IPS DF 19.7 (cell line): ENCODE measurements around the gene KRT33B.
"Not testable (repeated sequence)": the region's sequence is repeated elsewhere in the genome, so short reads cannot be mapped to it uniquely, and the experiment has no call there.

Experiments used
- DNase-seq: peaks from one replicate; pipeline ENCODE4 v3.0.0-alpha.2; 2013; ENCODE audit warnings: low read depth, low spot score

KRT33B gene

DNA sequence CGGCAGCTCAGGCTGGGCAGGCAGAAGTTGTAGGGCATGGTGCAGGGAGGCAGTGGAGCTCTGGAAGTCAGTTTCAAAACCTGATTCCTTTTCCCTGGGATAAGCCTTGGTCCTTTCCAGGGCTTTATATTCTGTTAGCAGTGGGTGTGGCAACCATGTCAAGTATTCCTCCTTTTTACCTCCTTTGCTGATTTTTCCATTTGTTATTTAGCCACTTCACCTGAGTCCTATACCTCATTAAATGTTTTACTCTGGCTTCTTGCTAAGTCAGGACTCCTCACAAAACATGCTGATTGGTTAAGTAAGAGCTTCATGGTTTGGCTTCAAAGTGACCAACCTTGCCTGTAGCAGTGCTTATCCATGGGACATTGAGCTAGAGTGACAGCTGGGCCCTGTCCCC lies at the start of gene KRT33B:
Gene KRT33B (minus strand): TSS at position 101 of the 400 bp plus-strand sequence. CDS start 63 bp downstream, at position 38.
- DNase-seq, result no peak

DNA sequence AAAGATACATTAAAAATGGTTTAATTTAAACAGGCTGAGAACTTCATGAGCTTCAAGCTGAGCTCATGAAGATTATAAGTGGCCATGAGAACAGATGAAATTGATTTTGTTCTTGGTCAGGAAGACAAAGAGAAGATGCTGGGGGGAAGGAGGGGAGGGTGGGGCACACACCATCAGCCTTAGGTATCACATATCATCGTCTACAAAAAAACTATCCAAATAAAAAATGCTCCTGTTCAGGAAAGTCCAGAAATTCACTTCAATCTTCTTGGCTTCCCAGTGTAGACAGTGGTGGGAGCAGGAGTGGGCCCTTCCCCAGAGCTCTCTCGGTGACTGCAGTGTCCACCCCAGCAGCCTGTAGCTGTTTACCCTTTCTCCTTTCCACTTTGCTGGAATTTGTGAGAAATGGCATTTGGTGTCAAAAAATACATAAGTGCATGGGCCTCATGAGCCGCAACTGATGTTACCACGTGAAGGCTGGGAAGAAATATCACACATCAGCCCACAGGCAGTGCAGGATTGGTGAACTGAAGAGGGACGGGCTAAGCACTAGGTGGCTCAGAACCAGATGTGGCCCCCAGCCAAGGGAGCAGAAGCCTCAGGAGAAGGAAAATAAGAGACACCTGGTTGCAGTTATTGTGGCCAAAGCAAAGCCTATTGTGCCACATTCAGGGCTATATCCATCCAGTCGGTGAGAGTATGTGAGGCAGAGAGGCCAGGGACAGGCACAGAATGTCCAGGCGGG lies 48.7 kb upstream of the KRT33B start:
- DNase-seq, result no peak

DNA sequence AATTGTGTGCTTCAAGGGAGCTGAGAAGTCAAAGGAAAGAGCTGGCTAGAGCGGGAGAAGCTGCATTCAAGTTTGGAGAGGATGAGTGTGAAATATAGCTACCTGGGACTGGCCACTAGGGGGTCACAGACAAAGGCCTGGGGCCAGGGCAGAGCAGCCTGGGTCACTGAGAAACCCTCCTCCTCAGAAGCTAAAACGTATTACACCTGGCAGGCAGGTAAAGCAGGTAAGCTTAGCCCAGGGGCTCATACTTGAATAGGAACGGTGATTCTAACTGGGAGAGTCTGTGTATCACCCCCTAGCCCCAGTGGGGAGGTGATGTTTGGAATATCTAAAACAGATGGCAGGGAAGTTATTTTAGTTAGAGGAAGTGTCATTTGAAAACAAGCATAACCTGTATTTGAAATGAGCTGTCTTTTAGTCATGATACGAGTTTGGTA lies 48.0 kb upstream of the KRT33B start:
- DNase-seq, result peak; percentile 42

DNA sequence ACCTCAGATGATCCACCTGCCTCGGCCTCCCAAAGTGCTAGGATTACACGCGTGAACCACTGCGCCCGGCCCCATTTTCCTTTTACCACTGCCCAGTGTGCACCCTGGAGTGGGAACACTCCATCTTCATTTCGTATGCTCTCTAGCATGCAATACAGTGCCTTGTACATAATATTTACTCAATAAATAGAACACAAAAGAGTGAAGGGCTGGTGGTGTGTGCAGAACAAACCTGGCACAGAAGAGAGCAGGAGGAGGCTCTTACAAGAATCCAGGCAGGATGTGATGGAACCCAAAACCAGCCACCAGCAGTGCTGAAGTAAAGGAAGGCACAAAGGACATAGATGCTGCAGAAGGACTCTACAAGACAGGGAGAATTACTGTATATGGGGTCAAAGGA lies 47.5 kb upstream of the KRT33B start:
- DNase-seq, result no peak

DNA sequence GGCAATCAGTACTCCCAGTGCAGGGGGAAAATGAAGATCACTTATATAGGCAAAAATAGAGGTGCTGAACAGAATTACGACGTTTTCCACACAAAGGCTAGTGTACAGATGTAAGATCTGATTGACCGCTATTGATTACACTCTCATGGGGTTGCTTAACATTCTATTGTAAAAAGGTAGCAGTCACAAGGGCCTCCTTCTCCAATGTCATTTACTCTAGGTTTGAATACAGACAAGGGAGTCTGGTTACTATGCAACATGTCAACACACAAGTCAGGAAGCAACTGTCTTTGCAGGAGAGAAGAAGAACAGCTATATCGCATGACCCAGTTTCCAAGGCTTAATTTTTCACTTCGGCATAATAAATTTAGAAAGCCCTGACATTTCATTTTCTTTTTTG lies 46.9 kb upstream of the KRT33B start:
- DNase-seq, result no peak

DNA sequence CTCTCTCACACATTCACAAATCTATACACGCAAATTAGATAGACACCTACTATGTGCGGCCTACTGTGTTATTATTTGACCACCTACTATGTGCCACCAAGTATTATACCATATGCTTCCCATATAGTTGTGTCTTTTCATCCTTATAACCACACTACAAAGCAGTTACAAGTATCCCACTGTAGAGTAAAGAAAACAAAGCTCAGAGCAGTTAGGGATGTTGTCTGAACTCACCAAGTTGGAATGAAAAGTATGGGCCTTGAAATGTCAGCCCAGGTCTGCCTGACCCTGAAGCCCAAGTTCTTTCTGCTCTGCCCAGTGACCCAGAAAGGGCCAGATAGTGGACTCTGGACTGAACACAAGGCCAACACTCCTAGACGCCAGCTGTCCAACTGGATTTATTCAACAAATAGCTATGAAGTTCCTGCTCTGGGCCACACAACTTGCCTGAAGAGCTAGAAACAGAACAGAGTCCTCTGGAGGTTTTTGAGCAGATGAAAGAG lies 46.3 kb upstream of the KRT33B start:
- DNase-seq, result no peak

DNA sequence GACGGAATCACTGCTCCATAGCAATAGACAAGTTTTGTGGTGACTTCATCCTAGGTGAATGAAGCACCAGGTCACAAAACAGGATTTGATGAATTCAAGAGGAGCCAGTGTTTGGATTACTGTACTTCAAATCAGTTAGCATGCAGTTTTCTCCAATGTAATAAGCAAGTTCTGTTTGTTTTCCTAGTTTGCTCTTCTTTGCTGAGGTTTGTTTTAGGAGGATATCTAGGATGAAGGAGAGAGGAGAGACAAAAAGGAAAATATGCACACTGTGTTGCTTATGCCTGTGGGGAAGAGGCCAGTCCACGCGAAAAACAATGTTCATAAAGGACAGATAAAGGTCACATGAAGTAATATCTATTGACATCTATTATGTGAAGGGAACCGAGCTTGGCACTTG lies 45.8 kb upstream of the KRT33B start:
- DNase-seq, result no peak

DNA sequence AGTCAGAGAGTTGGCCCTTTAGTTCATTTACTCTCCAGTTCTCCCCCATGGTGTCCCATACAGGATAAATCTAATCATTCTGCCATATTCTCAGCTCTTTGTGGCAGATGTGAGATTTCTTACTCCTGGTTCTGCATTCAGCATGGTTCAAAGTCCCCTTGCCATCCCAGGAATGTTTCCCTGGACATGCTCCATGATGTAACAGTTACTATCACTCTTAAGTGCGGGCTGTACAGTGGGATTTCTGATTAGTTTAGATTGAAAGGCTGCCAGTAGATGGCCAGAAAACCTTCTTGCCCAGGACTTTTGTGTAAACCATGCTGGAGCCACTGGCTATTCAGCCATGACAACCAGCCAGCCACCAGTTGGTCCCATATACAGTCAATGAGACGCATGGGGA lies 44.4 kb upstream of the KRT33B start:
- DNase-seq, result no peak

DNA sequence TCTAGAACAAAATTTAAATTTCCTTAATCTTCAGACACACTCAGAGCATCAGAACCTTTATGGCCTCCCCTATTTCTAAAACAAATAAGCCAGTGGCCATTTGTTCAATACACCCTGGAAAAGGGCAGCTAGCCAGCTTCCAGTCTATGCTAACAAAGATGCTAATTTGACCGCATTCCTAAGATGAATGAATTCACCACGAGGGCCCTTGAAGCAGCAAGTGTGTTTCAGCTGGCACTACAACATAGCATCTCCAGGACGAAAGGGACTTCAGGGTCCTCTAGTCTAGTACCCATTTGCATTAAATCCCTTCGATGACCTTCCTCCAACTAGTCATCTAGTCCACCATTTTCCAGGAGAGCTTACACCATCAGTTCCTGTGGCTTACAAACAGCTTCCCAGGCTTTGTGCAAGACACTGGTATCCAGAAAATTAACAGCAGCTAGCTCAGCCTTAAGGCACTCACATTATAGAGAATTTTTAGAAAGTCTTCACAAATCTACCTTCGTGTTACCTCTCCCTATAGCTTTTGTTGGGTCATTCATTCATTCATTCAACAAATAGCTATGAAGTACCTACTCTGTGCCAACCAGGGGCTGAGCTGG lies 43.8 kb upstream of the KRT33B start:
- DNase-seq, result peak; percentile 52

DNA sequence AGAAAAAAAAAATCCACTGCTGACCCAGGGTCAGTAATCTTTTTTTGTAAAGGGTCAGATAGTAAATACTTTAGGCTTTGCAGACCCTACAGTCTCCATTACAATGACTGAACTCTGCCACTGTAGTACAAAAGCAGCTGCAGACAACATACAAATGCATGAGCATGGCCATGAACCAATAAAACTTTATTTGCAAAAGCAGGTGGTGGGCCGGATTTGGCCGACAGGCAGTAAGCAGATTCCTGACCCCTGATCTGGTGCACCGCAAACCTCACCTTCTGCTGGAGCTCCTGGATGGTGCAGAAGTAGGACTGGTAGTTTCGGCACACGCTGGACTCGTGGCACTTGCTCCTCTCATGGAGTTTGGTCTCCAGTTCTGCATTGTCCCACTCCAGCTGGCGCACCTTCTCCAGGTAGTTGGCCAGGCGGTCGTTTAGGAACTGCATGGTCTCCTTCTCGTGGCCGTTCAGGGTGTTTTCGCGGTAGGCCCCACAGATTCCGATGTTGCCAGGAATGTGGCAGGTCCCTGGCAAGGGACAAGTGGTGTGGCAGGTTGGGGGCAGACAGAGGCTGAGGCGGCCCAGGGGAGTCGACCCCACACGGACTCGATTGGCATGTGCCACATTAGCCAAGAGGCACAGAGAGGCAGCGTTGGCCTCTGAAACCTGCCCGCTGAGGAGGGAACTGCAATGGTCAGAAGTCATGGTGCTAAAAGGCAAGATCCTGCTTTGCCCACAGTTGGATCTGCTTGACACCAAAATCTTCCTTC lies 41.6 kb upstream of the KRT33B start:
- DNase-seq, result no peak

DNA sequence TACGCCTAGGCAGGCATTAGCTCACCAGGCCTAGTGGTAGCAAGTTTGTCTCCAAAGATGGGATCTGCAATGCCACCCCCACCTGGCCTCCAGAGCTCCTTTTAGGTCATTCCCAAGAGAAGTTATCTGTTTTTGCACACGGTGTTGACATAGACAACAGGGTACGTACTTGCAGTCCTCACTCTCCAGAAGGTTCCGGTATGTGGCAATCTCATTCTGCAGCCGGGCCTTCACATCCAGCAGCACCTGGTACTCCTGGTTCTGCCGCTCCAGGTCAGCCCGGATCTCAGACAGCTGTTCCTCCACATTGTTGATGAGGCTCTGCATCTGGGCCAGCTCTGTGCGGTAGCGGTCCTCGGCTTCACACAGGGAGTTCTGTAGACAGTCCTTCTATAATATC lies 37.6 kb upstream of the KRT33B start:
- no peak for DNase-seq

DNA sequence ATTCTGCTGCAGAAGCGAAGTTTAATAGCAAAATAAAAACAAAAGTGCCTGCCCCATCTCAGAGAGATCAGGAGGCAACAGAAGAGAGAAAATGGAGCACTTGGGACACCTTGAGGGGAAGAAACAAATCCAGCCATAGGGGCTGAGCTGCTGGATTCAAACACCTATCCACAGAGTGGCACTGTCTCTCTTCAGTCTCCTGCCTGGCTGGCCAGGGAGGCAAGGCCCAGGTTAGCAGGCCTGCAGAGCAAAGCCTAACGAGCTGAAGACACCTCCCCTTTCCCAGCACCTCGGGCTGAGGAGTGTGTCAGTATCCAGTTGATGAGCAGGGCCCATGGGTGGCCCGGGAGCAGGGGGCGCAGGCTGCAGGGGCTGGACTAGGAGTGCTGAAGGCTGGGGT lies 36.6 kb upstream of the KRT33B start:
- no peak for DNase-seq

DNA sequence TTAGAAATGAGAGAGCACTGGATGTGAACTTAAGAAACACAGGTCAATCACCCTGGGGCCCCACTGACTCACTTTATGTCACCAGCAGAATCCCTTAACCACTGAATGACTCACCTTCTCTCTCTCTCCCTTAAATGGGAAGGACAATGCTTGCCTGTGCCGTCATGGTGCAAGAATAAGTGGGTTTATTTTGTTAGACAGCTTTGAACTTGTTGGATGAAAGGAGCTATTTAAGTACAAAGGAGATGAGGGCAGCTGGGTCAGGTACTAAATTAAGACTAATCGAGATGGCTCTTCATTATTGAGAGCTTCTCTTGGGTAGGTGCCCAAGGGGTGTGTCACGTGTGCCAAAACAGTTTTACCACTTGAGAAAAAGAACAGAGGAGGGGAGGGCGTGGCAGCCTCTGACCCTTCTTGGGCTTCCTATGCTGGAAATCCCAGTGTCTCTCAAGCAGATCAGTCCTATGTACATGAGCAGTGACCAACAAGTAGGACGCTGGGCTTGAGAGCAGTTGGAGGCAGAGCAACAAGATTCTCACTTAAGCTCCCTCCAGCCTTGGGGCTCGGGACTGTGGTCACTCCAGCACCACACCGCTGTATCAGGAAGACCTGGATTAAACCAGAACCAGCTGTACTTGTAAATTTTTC lies 34.5 kb upstream of the KRT33B start:
- no peak for DNase-seq

DNA sequence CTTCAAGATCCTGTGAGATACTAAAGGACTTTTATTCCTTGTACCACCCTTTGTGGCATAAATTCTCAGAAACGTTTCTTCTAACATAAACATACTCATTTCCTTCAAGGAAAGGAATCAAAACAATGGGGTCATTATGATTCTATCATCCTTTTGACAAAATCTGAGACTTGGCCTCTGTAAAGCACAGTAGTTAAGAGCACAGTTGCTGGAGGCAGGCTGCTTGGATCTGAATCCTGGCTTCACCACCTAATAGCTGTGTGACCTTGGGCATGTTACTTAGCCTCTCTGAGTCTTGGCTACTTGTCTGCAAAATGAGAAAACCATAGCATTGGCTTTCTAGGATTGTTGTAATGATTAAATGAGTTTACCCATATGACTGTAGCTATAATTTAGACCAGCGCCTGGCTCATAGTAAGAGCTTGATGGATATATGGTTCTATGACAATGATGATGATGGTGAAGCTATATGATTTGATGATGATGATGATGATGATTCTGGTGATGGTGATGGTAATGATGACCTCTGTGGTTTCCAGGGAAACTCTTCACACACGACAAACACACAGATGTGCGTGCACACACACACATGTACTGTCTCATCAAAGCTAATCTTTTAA lies 33.9 kb upstream of the KRT33B start:
- no peak for DNase-seq

DNA sequence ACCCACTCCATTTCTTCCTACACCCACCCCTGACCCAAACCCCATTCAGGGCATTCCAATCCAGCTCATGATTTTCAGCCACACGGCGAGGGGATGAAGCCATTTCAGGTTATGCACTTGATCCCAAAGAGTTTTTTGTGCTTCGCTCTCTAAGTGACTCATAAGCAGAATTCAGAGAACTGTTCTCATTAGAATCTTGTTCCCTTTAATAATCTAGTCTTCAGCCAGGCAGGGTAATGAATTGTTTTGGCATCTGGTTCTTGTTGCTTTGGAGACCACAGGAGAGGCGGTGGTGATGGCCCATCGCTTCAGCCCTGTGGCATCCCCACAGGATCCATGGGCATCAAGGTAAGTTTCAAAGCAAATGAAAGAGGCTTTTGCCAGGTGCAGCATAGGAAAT lies 32.5 kb upstream of the KRT33B start:
- no peak for DNase-seq

DNA sequence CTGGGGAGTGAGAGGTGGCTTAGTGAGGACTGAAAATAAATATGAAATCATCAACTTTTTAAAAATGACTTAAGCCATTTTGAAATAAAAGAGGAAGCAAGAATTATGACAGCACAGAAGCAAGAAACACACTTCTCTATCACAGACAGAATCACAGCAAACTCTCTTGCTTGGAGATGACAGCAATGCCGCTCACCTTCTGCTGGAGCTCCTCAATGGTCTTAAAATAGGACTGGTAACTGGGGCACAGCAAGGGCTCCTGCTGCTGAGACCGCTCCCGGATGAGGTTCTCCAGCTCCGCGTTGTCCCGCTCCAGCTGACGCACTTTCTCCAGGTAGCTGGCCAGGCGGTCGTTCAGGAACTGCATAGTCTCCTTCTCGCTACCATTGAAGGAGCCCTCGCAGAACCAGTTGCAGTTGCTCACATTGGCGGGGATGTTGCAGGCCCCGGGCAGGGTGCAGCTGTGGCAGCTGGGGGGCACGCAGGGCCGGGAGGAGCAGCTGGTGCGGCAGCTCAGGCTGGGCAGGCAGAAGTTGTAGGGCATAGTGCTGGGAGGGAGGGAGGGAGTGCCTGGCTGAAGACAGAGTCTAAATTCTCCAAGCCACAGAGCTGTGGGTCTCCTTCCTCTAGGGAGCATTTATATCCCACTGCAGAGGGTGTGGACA lies 27.5 kb upstream of the KRT33B start, which contains the start of gene KRT31:
Gene KRT31 (minus strand): TSS at position 613 of the 665 bp plus-strand sequence. CDS start 69 bp downstream, at position 544.
- DNase-seq, result no peak

DNA sequence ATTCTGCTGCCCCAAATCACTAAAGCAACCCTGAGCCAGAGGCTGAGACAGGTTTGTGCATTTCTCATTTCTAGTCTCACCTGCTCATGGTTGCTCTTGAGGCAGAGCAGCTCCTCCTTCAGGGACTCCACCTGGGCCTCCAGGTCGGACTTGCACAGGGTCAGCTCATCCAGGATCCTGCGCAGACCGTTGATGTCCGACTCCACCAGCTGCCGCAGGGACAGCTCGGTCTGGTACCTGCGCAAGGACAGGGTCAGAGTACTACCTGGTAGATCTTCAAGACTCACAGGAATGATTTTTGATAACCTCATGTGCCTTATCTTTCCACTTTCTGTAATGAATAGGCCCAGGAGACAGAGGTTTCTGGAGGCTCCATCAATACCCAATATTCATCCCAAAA lies 26.7 kb upstream of the KRT33B start:
- DNase-seq, result no peak

DNA sequence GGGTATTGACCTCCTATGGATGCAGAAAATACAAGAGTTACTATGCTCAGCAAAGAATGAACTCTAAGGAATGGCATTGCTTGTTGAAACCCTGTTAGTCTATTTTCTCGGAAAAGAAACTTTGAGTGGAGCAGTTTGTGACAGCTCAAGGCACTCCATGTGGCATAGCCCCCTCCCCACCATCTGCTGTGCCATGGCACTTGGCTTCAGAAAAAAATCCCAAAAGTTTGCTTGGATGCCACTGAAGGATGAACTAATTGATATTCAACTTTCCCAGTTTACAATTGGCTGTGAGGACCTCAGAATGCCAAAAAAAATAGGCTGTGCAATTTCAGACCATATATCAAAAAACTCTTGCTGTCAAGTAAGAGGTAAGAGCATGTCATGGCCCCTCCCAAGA lies 26.0 kb upstream of the KRT33B start:
- DNase-seq, result no peak

DNA sequence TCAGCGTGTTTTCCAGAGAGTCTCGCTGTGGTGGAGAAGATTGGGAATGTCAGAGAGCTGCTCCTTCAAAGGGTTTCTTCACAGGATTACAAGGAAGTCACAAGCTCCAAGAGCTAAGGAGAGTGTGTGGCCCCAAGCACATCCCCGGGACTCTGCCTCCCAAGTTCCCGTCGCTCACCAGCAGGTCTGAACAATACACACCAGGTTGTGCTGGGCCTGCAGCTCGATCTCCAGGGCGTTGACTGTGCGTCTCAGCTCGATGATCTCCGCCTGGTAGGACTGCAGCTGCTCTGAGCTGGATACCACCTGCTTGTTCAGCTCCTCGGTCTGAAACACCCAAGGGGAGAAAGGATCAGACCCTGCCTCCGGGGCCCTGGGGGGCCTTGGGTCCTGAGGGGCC lies 25.4 kb upstream of the KRT33B start:
- DNase-seq, result not testable (repeated sequence)

DNA sequence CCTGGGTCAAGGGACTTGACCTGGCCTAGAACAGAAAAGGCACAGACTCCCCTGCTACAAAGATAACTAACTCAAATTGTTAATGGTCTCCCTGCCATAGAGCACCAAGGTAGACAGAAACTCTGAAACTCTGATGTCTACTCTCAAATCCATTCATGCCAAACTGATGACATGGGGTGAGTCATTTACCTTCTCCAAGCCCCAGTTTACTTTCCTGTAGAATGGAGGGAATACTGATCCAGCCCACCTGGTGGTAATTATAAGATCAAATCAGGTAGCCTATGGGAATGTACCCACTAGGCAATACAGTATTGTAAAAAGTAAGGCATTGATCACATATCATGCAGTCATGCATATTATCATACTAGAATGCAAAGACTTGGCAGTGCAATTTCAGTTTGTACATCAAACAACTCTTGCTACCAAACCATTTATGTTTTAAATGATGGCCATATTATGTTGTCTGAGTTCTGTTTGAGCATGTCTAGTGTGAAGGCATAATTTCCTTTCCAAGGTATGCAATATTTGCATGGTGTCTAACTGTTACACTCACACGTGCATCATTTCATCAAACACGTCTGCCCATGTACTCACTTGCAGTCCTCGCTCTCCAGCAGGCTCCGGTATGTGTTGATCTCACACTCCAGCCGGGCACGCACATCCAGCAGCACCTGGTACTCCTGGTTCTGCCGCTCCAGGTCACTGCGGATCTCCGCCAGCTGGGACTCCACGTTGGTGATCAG lies 24.8 kb upstream of the KRT33B start:
- no peak for DNase-seq
